GM19397 (cell line): ENCODE results near the gene SLC1A2.
A peak's percentile ranks its signal among the peaks of the same experiment; 100 is the strongest.

Source experiments
- ATAC-seq: cut with Tn5 transposase; IDR thresholded peaks from one replicate; pipeline ENCODE4 v1.9.1; 2021; ENCODE audit warnings: mild to moderate bottlenecking, moderate library complexity; ENCODE audit not compliant: unreplicated experiment

SLC1A2 gene

DNA sequence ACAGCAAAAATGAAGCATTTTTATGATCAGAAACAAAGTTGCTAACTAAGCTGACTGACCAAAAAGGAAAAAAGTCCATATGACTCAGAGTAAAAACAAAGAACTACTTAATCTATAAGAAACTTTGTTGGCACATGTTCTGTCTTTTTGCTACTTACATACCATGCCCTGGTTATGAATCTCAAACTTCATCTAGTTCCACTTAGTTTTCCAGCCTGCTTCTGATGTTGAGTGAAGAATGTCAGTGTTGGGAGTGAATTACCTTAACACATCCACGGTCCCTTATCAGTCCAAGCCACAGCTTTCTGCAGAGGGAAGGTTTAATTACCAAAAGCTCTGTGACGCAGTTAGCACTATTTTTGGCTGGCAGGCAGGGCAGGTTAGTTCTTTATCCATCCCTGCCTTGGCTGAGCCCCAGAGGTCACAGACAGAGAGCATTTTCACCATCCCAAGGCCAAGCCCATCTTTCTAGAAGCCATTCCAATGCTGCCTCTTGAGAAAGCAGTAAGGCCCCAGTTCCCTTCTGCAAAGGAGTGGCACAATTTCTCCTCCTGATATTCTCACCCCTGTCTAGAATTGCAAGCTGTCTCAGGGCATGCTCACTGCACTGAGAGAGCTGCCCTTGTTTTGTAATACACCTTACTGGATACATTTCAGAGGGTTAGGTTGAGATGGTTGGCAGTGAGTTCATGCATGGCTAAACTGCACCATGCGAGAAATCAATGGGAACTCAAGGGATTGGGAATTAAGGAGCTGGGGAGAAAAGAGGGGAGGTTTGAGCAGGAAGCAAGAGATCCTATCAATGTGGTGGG, 67.1 kb downstream of the SLC1A2 start:
- no peak for ATAC-seq

DNA sequence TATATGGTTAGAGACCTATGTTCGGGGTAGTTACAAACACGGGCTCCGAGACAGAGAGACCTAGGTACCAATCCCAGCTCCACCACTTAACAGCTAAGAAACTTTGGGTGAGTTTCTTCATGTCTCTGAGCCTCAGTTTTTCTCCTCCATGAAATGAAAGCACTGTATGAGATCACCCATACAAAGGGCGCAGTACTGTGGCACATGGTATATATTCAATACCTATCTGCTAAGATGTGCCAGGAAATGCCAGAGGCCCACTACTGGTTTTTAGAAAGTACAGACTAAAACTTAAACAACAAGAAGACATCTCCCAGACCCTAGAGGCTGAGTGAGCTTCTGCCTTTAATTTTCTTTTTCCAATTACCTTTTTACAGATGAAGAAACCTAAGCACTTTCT, 69.5 kb downstream of the SLC1A2 start:
- ATAC-seq: no peak

- no peak for ATAC-seq
These were observed 70.3 kb downstream of the SLC1A2 start for GRCh38 chr11:35348898-35349687.

DNA sequence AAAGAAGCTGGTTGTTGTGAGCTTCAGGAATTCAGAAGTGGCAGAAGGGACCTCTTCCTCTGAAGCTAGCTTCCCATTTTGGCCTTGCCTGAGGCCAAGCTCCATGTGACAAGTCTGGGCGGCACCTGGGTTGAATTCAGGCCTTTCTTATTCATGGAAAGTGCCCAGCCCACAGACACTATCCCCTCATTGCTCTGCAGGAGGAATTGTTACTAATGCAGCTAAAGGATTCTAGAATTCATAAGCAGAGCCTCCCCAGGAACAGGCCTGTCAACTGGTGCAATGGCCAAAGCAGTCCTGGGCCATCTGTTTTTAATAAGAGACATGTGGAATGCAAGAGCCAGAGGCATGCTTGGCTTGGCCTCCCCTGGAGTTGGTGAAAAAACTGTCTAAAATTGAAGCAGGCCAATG, 71.4 kb downstream of the SLC1A2 start:
- no peak for ATAC-seq

DNA sequence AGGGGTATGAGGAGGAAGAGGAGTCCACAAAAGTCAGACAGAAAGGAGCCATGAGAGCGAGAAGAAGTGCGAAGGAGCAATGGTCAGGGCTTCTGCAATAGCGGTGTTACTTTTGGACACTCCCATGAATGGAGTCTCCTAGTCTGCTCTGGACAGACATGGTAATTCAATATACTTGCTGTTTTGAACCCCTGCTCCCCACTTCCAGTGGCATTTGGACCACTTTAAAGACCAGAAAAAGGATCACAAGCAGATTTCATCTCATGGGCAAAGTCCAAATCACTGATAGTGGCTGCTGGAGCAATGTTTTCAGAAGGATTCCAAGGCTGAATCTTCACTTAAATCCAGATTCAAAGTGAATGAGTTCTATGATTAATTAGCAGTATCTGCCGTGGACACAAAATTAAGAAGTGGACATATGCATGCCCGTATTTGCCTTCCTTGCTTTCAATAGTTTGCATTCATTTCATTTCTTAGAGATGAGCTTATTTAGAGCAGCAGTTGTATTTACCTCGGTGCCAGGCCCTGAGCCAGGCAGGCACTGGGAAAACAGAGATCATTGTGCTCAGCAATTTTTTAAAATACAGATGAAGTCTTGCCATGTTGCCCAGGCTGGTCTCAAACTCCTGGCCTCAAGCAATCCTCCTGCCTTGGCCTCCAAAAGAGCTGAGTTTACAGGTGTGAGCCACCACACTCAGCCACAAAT, 72.0 kb downstream of the SLC1A2 start:
- no peak for ATAC-seq

- ATAC-seq: no peak
These were observed 72.7 kb downstream of the SLC1A2 start for GRCh38 chr11:35346472-35347156.

DNA sequence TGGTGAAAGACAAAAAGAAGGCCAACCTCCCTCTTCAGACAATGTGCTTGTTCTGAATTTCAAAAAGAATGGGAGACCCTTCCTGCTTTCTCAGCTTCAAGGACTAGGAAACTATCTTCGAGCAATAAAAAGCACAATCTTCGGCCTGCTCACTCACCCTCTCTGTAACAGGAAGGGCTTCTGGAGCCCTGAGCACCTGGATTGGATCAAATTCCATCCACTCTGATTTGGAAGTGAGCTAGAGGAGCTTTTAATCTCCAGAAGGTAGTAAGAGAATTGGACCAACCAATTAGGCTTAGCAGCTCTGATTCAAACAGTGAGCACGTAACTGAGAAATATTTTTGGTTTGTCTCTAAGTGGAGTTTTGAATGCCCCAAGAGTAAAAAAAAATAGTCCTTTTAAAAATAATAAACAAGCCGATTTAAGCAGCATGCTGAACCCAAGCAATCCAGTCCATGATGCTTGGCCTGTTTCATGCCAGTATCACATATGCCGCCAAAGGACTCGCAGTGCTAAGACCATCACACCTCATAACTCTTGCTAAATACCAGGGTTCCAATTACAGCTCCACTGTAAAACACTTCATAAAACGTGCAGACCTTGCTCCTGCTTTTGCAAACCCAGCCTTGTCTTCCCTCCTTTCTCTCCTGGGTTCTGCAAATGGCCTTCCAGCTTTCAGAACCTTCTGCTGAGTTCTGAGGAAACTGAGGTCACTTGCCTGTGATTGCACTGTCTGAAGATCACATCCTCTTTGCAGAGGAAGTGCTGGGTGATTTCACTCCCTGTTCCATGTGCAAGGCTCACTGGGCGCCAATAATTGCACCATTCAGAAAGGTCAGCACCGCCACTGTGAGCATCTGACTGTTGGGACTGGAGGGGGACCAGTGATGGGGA, 74.4 kb downstream of the SLC1A2 start:
- no peak for ATAC-seq

- ATAC-seq: peak; percentile 60
These were observed 76.2 kb downstream of the SLC1A2 start for GRCh38 chr11:35343033-35343598.

DNA sequence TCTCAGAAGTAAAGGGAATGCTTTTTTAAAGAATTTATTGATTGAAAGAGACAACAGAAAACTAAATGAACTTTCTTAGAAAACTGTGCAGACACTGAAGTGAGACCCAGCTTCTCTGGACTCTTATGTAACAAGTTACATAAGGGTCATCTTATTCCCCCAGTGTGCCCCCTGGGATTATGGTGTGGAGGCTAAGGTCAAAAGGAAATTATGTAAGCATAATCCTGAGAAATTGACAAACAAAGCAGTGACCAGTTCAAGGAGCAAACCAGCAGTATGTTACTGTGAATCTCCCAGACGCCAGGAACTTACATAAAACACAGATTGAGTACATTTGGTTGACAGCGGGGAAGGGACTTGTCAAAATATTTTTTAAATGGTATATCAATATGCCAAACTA, 78.6 kb downstream of the SLC1A2 start:
- ATAC-seq: no peak

DNA sequence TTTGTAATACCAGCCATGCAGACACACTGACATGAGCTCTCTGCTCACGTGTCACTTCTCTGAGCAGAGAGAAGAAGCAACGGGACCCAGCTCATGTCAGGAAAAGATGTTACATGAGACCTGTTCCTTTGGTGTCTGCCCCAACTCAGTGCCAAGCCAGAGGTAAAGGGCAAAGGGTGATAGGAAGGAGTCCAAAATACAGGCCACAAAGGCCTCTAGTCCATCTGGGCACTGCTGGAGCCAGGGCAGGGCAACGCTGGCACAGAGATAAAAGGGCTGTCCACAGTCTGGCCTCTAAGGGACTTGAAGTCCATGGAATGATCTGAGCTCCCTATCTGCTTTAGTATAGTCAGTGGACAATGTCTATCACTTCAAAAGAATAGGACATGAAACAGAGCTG, 79.3 kb downstream of the SLC1A2 start:
- no peak for ATAC-seq

DNA sequence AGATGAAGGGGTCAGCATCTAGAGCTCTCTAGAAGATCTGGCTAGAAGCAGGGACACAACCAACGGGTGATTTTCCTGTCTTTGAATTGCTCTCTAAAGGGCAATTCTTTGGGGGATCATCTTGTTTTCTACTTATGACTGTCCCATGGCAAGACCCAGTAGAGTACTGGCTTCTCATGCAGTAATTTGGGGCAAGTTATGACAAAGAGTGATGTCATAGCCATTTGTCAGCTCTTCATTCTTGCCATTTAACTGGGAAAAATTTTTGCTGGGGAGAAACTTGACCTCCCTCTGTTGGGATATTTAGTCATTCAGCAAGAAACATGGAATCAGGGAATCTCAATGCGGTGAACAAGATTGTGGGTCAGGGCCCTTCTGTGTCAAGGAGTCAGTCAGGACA, 80.4 kb downstream of the SLC1A2 start:
- no peak for ATAC-seq

DNA sequence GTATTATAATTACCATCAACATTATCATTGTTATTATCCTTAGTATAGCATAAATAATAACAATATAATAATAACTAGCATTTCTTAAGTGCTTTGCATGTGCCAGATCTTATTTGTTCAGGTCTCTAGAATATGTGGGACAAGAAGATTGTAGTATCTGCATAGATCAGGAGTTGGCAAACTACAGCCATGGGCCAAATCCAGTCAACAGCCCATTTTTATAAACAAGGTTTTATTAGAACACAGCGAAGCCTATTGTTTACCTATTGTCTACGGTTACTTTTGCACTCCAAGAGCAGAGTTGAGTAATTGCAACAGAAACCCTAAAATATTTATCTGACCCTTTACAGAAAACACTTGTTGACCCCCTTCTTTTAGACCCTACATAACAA, 81.4 kb downstream of the SLC1A2 start:
- ATAC-seq: no peak

GRCh38 chr11:35337136-35337913, 82.0 kb downstream of the SLC1A2 start:
- ATAC-seq: no peak

DNA sequence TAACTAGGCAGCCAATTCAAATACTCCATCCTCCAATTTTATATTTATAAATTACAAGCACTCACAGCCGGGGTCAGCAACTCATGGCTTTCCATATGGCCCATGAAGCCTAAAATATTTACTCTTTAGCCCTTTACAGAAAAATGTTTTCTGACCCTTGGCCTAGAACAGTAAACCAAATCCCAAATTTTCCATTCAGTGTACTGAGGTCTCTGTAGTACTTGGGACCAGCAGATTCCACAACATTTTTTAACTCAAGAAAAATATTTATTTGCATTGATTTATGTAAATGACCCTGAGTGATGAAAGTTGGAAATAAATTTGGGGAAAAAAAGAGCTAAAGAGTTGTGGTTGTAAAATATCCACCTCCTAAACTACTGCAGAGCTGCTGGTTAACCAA, 82.6 kb downstream of the SLC1A2 start:
- ATAC-seq: no peak

- ATAC-seq: no peak
These were observed 84.1 kb downstream of the SLC1A2 start for GRCh38 chr11:35335226-35335625.

DNA sequence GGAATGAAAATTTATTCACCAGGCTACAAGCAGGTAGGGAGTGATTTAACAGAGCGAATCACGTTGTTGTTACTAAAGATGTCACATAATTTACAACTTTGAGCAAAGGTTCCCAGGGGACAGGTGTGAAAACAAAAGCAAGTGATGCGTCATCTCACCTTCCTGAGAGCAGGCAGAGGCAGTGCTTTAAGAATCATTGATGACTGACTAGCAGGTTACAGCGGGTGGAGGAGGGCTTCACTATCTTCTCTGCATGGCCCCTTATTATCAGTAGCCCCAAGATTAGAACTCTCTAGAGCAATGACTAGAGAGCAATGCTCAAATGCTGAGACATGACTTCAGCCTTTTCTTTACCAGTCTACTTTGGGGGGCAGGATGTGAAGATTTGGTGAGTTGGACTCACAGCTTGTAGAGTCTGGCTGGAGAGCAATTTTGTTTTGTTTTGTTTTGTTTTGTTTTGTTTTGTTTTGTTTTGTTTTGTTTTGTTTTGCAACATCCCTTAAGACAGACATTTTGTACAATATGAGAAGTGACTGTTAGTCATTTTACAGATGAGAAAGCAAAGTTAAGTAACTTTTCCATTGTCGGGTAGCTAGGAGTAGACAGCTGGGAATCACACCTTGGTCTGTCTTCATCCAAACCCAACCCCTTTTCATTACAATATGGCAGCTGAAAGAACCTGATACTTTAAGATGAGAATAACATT, 84.8 kb downstream of the SLC1A2 start:
- peak; percentile 73 for ATAC-seq

GRCh38 chr11:35332524-35332923, 86.8 kb downstream of the SLC1A2 start:
- ATAC-seq: no peak

DNA sequence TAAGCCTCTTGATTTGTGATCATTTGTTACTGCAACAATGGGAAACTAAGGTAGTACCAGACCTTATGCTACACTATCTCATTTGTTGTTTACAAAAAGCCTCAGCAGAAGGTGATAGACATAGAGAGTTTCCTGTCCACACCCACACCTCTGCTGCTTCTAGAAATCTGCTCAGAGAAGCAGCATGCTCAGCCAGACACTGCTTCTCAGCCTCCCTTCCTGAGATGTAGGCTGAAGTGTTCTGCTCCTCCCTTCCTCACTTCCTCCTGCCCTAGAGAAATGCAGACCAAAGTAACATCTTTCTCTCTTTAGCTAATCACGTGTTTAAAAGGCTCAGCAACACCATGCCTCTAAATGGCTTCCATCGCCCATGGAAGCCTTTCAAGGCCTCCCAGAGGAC, 88.4 kb downstream of the SLC1A2 start:
- ATAC-seq: peak; percentile 40
